Neural progenitor cell (in vitro differentiated cells): Measurements from ENCODE around the gene C20orf144. TPM values are rescaled to one million over a fixed set of nuclear protein-coding genes. Genes with fewer than 3 reads are reported as not detected.

ENCODE experiments used
- DNase-seq: peaks from one replicate; pipeline ENCODE4 v3.0.0-alpha.2; 2016; ENCODE audit warnings: low spot score
- H2AFZ ChIP-seq: fragments of 200-600 bp; sonication (generic); replicated peaks from 2 replicates; pipeline ENCODE4 v1.6.1; 2016; ENCODE audit warnings: antibody characterized with exemption
- H3F3A ChIP-seq: fragments of 200-600 bp; sonication (generic); 2 replicates; pipeline ENCODE4 v1.6.1; 2016; ENCODE audit warnings: antibody characterized with exemption, low read depth
- H3K27ac ChIP-seq: fragments of 200-600 bp; sonication (generic); 2 replicates; pipeline ENCODE4 v1.5.1; 2016; ENCODE audit warnings: mild to moderate bottlenecking
- H3K27me3 ChIP-seq: fragments of 200-600 bp; sonication (generic); 2 replicates; pipeline ENCODE4 v1.6.1; 2016; ENCODE audit warnings: mild to moderate bottlenecking, moderate library complexity
- H3K36me3 ChIP-seq: fragments of 200-600 bp; sonication (generic); 2 replicates; pipeline ENCODE4 v1.5.1; 2016
- H3K4me1 ChIP-seq: fragments of 200-600 bp; sonication (generic); 2 replicates; pipeline ENCODE4 v1.6.1; 2016; ENCODE audit warnings: mixed run types
- H3K4me2 ChIP-seq: fragments of 200-600 bp; sonication (generic); 2 replicates; pipeline ENCODE4 v1.6.1; 2016
- H3K4me3 ChIP-seq: fragments of 200-600 bp; sonication (generic); 2 replicates; pipeline ENCODE4 v1.5.1; 2016
- H3K79me2 ChIP-seq: fragments of 200-600 bp; sonication (generic); 2 replicates; pipeline ENCODE4 v1.6.1; 2016; ENCODE audit warnings: low read depth
- H3K9ac ChIP-seq: fragments of 200-600 bp; sonication (generic); 2 replicates; pipeline ENCODE4 v1.6.1; 2016
- H3K9me3 ChIP-seq: fragments of 200-600 bp; sonication (generic); 2 replicates; pipeline ENCODE4 v1.5.1; 2016; ENCODE audit warnings: low read depth
- H4K20me1 ChIP-seq: fragments of 200-600 bp; sonication (generic); 2 replicates; pipeline ENCODE4 v1.6.1; 2016; ENCODE audit warnings: low read depth
- H3K27ac Mint-ChIP-seq: 3 replicates; pipeline ENCODE4 v1.8.0; 2021; ENCODE audit warnings: mixed read lengths
- H3K27me3 Mint-ChIP-seq: 2 replicates; pipeline ENCODE4 v1.8.0; 2022; ENCODE audit warnings: low read depth, mild to moderate bottlenecking, inconsistent platforms, moderate library complexity, mixed read lengths; ENCODE audit not compliant: insufficient read depth
- H3K36me3 Mint-ChIP-seq: 3 replicates; pipeline ENCODE4 v1.8.0; 2021; ENCODE audit warnings: mixed read lengths
- H3K4me1 Mint-ChIP-seq: 3 replicates; pipeline ENCODE4 v1.8.0; 2021; ENCODE audit warnings: mixed read lengths
- H3K4me3 Mint-ChIP-seq: 3 replicates; pipeline ENCODE4 v1.8.0; 2021; ENCODE audit warnings: mild to moderate bottlenecking, moderate library complexity, mixed read lengths
- H3K9me3 Mint-ChIP-seq: 3 replicates; pipeline ENCODE4 v1.8.0; 2020; ENCODE audit warnings: mixed read lengths
- EZH2 ChIP-seq: fragments of 200-600 bp; sonication (generic); IDR thresholded peaks from 2 replicates; pipeline ENCODE4 v1.6.1; 2017; ENCODE audit warnings: antibody characterized with exemption, mild to moderate bottlenecking, moderate library complexity
- EZH2phosphoT487 ChIP-seq: fragments of 200-600 bp; sonication (generic); IDR thresholded peaks from 2 replicates; pipeline ENCODE4 v1.6.1; 2017; ENCODE audit warnings: antibody characterized with exemption
- total RNA-seq: library from RNA; depleted of rRNA; stranded (reverse); fragments of >200 nt; gene quantifications from 2 replicates; pipeline ENCODE4 v1.2.3, GENCODE V29; 2015; ENCODE audit warnings: low replicate concordance
- TF ChIP-seq, protein P1 (sequence below): fragments of 200-600 bp; sonication (generic); IDR thresholded peaks from 2 replicates; pipeline ENCODE4 v1.5.1; 2017; ENCODE audit warnings: antibody characterized with exemption, mild to moderate bottlenecking

The C20orf144 gene
- total RNA-seq, 1 donor from 2014 or later = not detected

- no peak for TF ChIP-seq EZH2phosphoT487
- TF ChIP-seq, protein P1, sequence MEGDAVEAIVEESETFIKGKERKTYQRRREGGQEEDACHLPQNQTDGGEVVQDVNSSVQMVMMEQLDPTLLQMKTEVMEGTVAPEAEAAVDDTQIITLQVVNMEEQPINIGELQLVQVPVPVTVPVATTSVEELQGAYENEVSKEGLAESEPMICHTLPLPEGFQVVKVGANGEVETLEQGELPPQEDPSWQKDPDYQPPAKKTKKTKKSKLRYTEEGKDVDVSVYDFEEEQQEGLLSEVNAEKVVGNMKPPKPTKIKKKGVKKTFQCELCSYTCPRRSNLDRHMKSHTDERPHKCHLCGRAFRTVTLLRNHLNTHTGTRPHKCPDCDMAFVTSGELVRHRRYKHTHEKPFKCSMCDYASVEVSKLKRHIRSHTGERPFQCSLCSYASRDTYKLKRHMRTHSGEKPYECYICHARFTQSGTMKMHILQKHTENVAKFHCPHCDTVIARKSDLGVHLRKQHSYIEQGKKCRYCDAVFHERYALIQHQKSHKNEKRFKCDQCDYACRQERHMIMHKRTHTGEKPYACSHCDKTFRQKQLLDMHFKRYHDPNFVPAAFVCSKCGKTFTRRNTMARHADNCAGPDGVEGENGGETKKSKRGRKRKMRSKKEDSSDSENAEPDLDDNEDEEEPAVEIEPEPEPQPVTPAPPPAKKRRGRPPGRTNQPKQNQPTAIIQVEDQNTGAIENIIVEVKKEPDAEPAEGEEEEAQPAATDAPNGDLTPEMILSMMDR = no peak
- no peak for TF ChIP-seq EZH2
- no peak overlapping the region for H3K4me3 Mint-ChIP-seq
- Histone ChIP-seq H3F3A (no peaks in the 10 kb centered on the region), H3K4me2 (no peak overlapping the region), H3K79me2 (no peaks in the 10 kb centered on the region), H3K4me3 (no peak overlapping the region), H3K27me3 (no peaks in the 10 kb centered on the region), H3K9me3 (no peaks in the 10 kb centered on the region), H3K4me1 (no peaks in the 10 kb centered on the region), H3K9ac (no peak overlapping the region), H4K20me1 (no peaks in the 10 kb centered on the region), H3K36me3 (no peaks in the 10 kb centered on the region), H2AFZ (no peak overlapping the region), H3K27ac (no peak overlapping the region)
- peaks cover 6% of the 10 kb centered on the region for H3K4me1 Mint-ChIP-seq
- no peaks in the 10 kb centered on the region for H3K9me3 Mint-ChIP-seq
- DNase-seq = no peak
- peaks cover 4% of the 10 kb centered on the region for H3K27me3 Mint-ChIP-seq
- no peaks in the 10 kb centered on the region for H3K36me3 Mint-ChIP-seq
- H3K27ac Mint-ChIP-seq = no peak overlapping the region
Measured at GRCh38 chr20:33709905-33710541, 47.9 kb downstream of the C20orf144 start.

DNA sequence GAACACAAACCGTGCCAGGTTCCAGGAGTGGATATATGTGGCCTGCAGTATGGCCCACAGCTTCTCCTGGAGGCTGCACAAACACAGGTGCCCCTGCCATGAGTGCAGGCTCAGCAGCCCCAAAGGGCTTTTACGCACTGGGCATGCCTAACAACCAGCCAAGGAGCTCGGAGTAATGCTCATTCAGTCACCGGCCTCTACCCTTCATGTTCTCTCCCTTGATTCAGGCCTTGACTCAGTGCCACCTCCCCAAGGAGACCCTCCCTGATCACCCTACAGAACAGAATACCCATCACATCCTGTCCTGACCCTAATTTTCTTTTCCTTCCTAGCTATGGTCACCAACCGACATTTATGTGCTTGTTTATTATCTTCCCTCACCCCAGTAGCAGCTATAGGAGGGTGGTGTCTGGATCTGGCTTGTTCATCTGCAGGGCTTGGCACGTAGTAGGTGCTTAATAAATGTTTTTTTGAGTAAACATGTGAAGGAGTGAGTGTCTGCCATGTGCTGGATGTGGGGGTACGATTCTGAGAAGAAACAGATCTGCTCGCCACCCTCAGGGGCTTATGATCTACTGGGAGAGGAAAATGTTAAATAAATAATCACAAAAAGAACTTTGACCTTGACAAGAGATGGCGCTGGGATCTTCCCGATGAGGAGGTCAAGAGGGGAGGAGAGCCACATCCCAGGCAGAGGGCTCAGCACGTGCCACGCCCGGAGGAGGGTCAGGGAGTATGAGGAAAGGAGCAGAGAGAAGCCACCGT is 48.7 kb downstream of the C20orf144 start:
- H3K9me3 ChIP-seq = no peaks in the 10 kb centered on the region
- H4K20me1 ChIP-seq = no peaks in the 10 kb centered on the region
- peaks cover 2% of the 10 kb centered on the region for H3K27me3 Mint-ChIP-seq
- H3K27me3 ChIP-seq = no peaks in the 10 kb centered on the region
- H3K36me3 Mint-ChIP-seq = no peaks in the 10 kb centered on the region
- no peak overlapping the region for H3K4me3 Mint-ChIP-seq
- H3K36me3 ChIP-seq = no peaks in the 10 kb centered on the region
- no peak overlapping the region for H2AFZ ChIP-seq
- TF ChIP-seq EZH2 (no peak), EZH2phosphoT487 (no peak)
- TF ChIP-seq, protein P1 = no peak
- DNase-seq = no peak
- no peak overlapping the region for H3K9ac ChIP-seq
- no peaks in the 10 kb centered on the region for H3K9me3 Mint-ChIP-seq
- no peaks in the 10 kb centered on the region for H3K4me1 ChIP-seq
- no peak overlapping the region for H3K27ac Mint-ChIP-seq
- no peak overlapping the region for H3K4me3 ChIP-seq
- no peaks in the 10 kb centered on the region for H3K79me2 ChIP-seq
- peaks cover 6% of the 10 kb centered on the region for H3K4me1 Mint-ChIP-seq
- H3K4me2 ChIP-seq = no peak overlapping the region
- no peak overlapping the region for H3K27ac ChIP-seq
- H3F3A ChIP-seq = no peaks in the 10 kb centered on the region

DNA sequence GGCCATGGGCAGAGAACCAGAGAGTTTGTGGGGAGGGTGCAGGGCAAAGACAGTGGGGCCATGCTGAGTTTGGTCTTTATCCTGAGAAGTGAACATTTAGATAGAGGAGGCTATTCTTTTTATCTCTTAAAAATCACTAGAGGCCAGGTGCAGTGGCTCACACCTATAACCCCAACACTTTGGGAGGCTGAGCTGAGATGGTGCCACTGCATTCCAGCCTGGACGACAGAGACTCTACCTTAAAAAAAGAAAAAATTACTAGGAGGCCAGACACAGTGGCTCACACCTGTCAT is 49.3 kb downstream of the C20orf144 start:
- Mint-ChIP-seq H3K9me3 (no peaks in the 10 kb centered on the region), H3K27ac (no peak overlapping the region), H3K36me3 (no peaks in the 10 kb centered on the region), H3K4me1 (peaks cover 6% of the 10 kb centered on the region), H3K4me3 (no peak overlapping the region), H3K27me3 (peaks cover 2% of the 10 kb centered on the region)
- no peaks in the 10 kb centered on the region for H3K9me3 ChIP-seq
- no peaks in the 10 kb centered on the region for H3K27me3 ChIP-seq
- H3F3A ChIP-seq = no peaks in the 10 kb centered on the region
- H3K4me2 ChIP-seq = no peak overlapping the region
- no peak overlapping the region for H3K9ac ChIP-seq
- DNase-seq = no peak
- H2AFZ ChIP-seq = no peak overlapping the region
- no peaks in the 10 kb centered on the region for H3K4me1 ChIP-seq
- H3K36me3 ChIP-seq = no peaks in the 10 kb centered on the region
- no peak overlapping the region for H3K4me3 ChIP-seq
- H3K79me2 ChIP-seq = no peaks in the 10 kb centered on the region
- no peaks in the 10 kb centered on the region for H4K20me1 ChIP-seq
- H3K27ac ChIP-seq = no peak overlapping the region
- TF ChIP-seq, protein P1 = no peak
- TF ChIP-seq EZH2 (no peak), EZH2phosphoT487 (no peak)

Other genes with a start within 250 kb of the C20orf144 start
- 6.3 and 10.6 TPM in 2 replicates for gene SNTA1, start 218.6 kb upstream of the C20orf144 start, total RNA-seq
- gene CBFA2T2, start 172.2 kb upstream of the C20orf144 start, total RNA-seq = 11.9 and 26.4 TPM in 2 replicates
- gene ACTL10, start 4.6 kb downstream of the C20orf144 start, total RNA-seq = 0.19 TPM in 1 of 2 replicates, not detected in the other
- gene NECAB3, start 12.1 kb downstream of the C20orf144 start, total RNA-seq = 19.2 and 40.2 TPM in 2 replicates
- gene E2F1, start 24.1 kb downstream of the C20orf144 start, total RNA-seq = 9.7 and 29.7 TPM in 2 replicates
- 3.5 and 6.1 TPM in 2 replicates for gene PXMP4, start 58.0 kb downstream of the C20orf144 start, total RNA-seq
- 0.82 and 2.5 TPM in 2 replicates for gene ZNF341, start 69.7 kb downstream of the C20orf144 start, total RNA-seq
- 40.7 and 51.4 TPM in 2 replicates for gene CHMP4B, start 149.0 kb downstream of the C20orf144 start, total RNA-seq